Trophoblast cell (in vitro differentiated cells and primary cell): ENCODE results near the gene ERG.

Experiments
- DNase-seq, 2 donors: peaks; one replicate each; pipeline ENCODE4 v3.0.0-alpha.2; 2016
- H2AFZ ChIP-seq: 2 replicates; pipeline ENCODE4 v1.6.1; 2013; ENCODE audit warnings: low read length, moderate library complexity, mild to moderate bottlenecking; ENCODE audit not compliant: insufficient read depth, poor library complexity
- H2AK5ac ChIP-seq: 2 replicates; pipeline ENCODE4 v1.6.1; 2013; ENCODE audit warnings: mild to moderate bottlenecking, low read length
- H2BK120ac ChIP-seq: 2 replicates; pipeline ENCODE4 v1.6.1; 2013; ENCODE audit warnings: low read length, mild to moderate bottlenecking, moderate library complexity; ENCODE audit not compliant: insufficient read depth, poor library complexity
- H2BK12ac ChIP-seq: 2 replicates; pipeline ENCODE4 v1.6.1; 2013; ENCODE audit warnings: mild to moderate bottlenecking, low read length, moderate library complexity
- H2BK5ac ChIP-seq: 2 replicates; pipeline ENCODE4 v1.6.1; 2013; ENCODE audit warnings: low read length, low read depth, moderate library complexity, mild to moderate bottlenecking; ENCODE audit not compliant: poor library complexity
- H3K14ac ChIP-seq: 2 replicates; pipeline ENCODE4 v1.6.1; 2013; ENCODE audit warnings: mild to moderate bottlenecking, low read length
- H3K18ac ChIP-seq: 2 replicates; pipeline ENCODE4 v1.6.1; 2013; ENCODE audit warnings: mild to moderate bottlenecking, low read length
- H3K23ac ChIP-seq: 2 replicates; pipeline ENCODE4 v1.6.1; 2013; ENCODE audit warnings: low read length
- H3K27ac ChIP-seq: 2 replicates; pipeline ENCODE4 v1.5.1; 2013; ENCODE audit warnings: low read depth, mild to moderate bottlenecking, inconsistent platforms, low read length, moderate library complexity
- H3K27me3 ChIP-seq: 2 replicates; pipeline ENCODE4 v1.6.1; 2013; ENCODE audit warnings: inconsistent platforms, mild to moderate bottlenecking, low read length, moderate library complexity; ENCODE audit not compliant: insufficient read depth
- H3K36me3 ChIP-seq, 2 experiments: 1 replicate in 1 of 2; 2 replicates in 1 of 2; pipeline ENCODE4 v1.6.1; 2013; ENCODE audit warnings: low read length in 2 of 2, mild to moderate bottlenecking in 2 of 2, moderate library complexity in 1 of 2; ENCODE audit not compliant: insufficient read depth in 2 of 2, control insufficient read depth in 1 of 2
- H3K4ac ChIP-seq: 2 replicates; pipeline ENCODE4 v1.6.1; 2013; ENCODE audit warnings: low read depth, mild to moderate bottlenecking, low read length, moderate library complexity
- H3K4me1 ChIP-seq, 2 experiments: 1 replicate in 1 of 2; 2 replicates in 1 of 2; pipeline ENCODE4 v1.6.1; 2013; ENCODE audit warnings: low read length in 2 of 2, mild to moderate bottlenecking in 2 of 2, moderate library complexity in 1 of 2; ENCODE audit not compliant: insufficient read depth in 2 of 2, control insufficient read depth in 1 of 2
- H3K4me2 ChIP-seq: 2 replicates; pipeline ENCODE4 v1.6.1; 2013; ENCODE audit warnings: inconsistent platforms, mild to moderate bottlenecking, low read length, moderate library complexity
- H3K4me3 ChIP-seq: 2 replicates; pipeline ENCODE4 v1.5.1; 2013; ENCODE audit warnings: mild to moderate bottlenecking, low read depth, low read length, inconsistent platforms
- H3K79me1 ChIP-seq: one replicate; pipeline ENCODE4 v1.6.1; 2013; ENCODE audit warnings: low read length
- H3K79me2 ChIP-seq: 2 replicates; pipeline ENCODE4 v1.6.1; 2013; ENCODE audit warnings: low read length, mild to moderate bottlenecking; ENCODE audit not compliant: control insufficient read depth, insufficient read depth, poor library complexity
- H3K9ac ChIP-seq: 2 replicates; pipeline ENCODE4 v1.6.1; 2013; ENCODE audit warnings: mild to moderate bottlenecking, low read length
- H3K9me3 ChIP-seq: 2 replicates; pipeline ENCODE4 v1.6.1; 2013; ENCODE audit warnings: low read depth, mild to moderate bottlenecking, control low read depth, inconsistent platforms, low read length; ENCODE audit not compliant: insufficient read depth
- H4K12ac ChIP-seq: 2 replicates; pipeline ENCODE4 v1.6.1; 2013; ENCODE audit warnings: low read depth, mild to moderate bottlenecking, low read length, moderate library complexity
- H4K8ac ChIP-seq: 2 replicates; pipeline ENCODE4 v1.6.1; 2013; ENCODE audit warnings: low read depth, mild to moderate bottlenecking, low read length, moderate library complexity
- H4K91ac ChIP-seq: one replicate; pipeline ENCODE4 v1.6.1; 2013; ENCODE audit warnings: low read depth, mild to moderate bottlenecking, low read length, moderate library complexity
- WGBS: extraction: QIAGEN DNeasy Blood & Tissue Kit; methylation state at CpG from one replicate; pipeline ENCODE4 v1.1.7; 2013; ENCODE audit warnings: missing lambda C conversion rate; ENCODE audit not compliant: insufficient read length, insufficient coverage; ENCODE audit errors: extremely low coverage; 5-methylcytosine and 5-hydroxymethylcytosine counted together

ERG gene

GRCh38 chr21:38429011-38429410, 69.3 kb downstream of the ERG start:
- H3K14ac ChIP-seq = no peak overlapping the region
- no peak overlapping the region for H3K27ac ChIP-seq
- no peak overlapping the region for H4K8ac ChIP-seq
- H3K4ac ChIP-seq = no peak overlapping the region
- no peaks in the 10 kb centered on the region for H3K27me3 ChIP-seq
- no peak overlapping the region for H3K4me3 ChIP-seq
- no peak overlapping the region for H4K91ac ChIP-seq
- no peak overlapping the region for H4K12ac ChIP-seq
- H3K79me1 ChIP-seq = no peaks in the 10 kb centered on the region
- H2BK12ac ChIP-seq = no peak overlapping the region
- no peaks in the 10 kb centered on the region for H3K79me2 ChIP-seq
- H3K23ac ChIP-seq = no peak overlapping the region
- H3K4me1 ChIP-seq = no peaks in the 10 kb centered on the region
- H2AFZ ChIP-seq = no peak overlapping the region
- H2BK5ac ChIP-seq = no peak overlapping the region
- no peak overlapping the region for H2BK120ac ChIP-seq
- no peaks in the 10 kb centered on the region for H3K9me3 ChIP-seq
- no peak for DNase-seq
- no peak overlapping the region for H3K18ac ChIP-seq
- H2AK5ac ChIP-seq = no peak overlapping the region
- no peak overlapping the region for H3K9ac ChIP-seq
- H3K36me3 ChIP-seq = no peaks in the 10 kb centered on the region
- no peak overlapping the region for H3K4me2 ChIP-seq
- WGBS = no CpG with 5 or more reads among the region's 2 CpGs

- Histone ChIP-seq H3K79me1 (no peaks in the 10 kb centered on the region), H3K9me3 (no peaks in the 10 kb centered on the region), H3K9ac (no peak overlapping the region), H4K8ac (no peak overlapping the region), H3K23ac (no peak overlapping the region), H3K4me1 (no peaks in the 10 kb centered on the region), H4K12ac (no peak overlapping the region), H3K36me3 (no peaks in the 10 kb centered on the region), H3K14ac (no peak overlapping the region), H3K27me3 (no peaks in the 10 kb centered on the region), H3K4me3 (no peak overlapping the region), H2AFZ (no peak overlapping the region), H3K4ac (no peak overlapping the region), H2AK5ac (no peak overlapping the region), H2BK12ac (no peak overlapping the region), H2BK5ac (no peak overlapping the region), H3K4me2 (no peak overlapping the region), H4K91ac (no peak overlapping the region), H3K18ac (no peak overlapping the region), H2BK120ac (no peak overlapping the region), H3K27ac (no peak overlapping the region), H3K79me2 (no peaks in the 10 kb centered on the region)
- WGBS = no CpG with 5 or more reads among the region's 7 CpGs
- DNase-seq = no peak
Measured at GRCh38 chr21:38428211-38428610, 70.1 kb downstream of the ERG start.

GRCh38 chr21:38424305-38425019, 73.8 kb downstream of the ERG start:
- no peak overlapping the region for H3K27ac ChIP-seq
- no peaks in the 10 kb centered on the region for H3K79me2 ChIP-seq
- H3K79me1 ChIP-seq = no peaks in the 10 kb centered on the region
- H3K14ac ChIP-seq = no peak overlapping the region
- H3K23ac ChIP-seq = no peak overlapping the region
- no peak overlapping the region for H3K4me2 ChIP-seq
- H3K4me3 ChIP-seq = no peak overlapping the region
- no peaks in the 10 kb centered on the region for H3K9me3 ChIP-seq
- no peak overlapping the region for H3K4ac ChIP-seq
- no peaks in the 10 kb centered on the region for H3K36me3 ChIP-seq
- H2BK12ac ChIP-seq = no peak overlapping the region
- no peaks in the 10 kb centered on the region for H3K4me1 ChIP-seq
- no peak overlapping the region for H4K12ac ChIP-seq
- H3K18ac ChIP-seq = no peak overlapping the region
- H4K91ac ChIP-seq = no peak overlapping the region
- no peak overlapping the region for H2BK120ac ChIP-seq
- no peak overlapping the region for H4K8ac ChIP-seq
- no peak overlapping the region for H3K9ac ChIP-seq
- H2BK5ac ChIP-seq = no peak overlapping the region
- WGBS = no CpG with 5 or more reads among the region's 11 CpGs
- H3K27me3 ChIP-seq = no peaks in the 10 kb centered on the region
- DNase-seq = no peak
- H2AK5ac ChIP-seq = no peak overlapping the region
- H2AFZ ChIP-seq = no peak overlapping the region

GRCh38 chr21:38422082-38422481, 76.2 kb downstream of the ERG start:
- DNase-seq = no peak
- Histone ChIP-seq H3K27me3 (no peaks in the 10 kb centered on the region), H3K9me3 (no peaks in the 10 kb centered on the region), H3K23ac (no peak overlapping the region), H2AFZ (no peak overlapping the region), H3K4me2 (no peak overlapping the region), H3K79me2 (no peaks in the 10 kb centered on the region), H4K91ac (no peak overlapping the region), H3K4me3 (no peak overlapping the region), H2BK120ac (no peak overlapping the region), H3K36me3 (no peaks in the 10 kb centered on the region), H2AK5ac (no peak overlapping the region), H2BK12ac (no peak overlapping the region), H3K27ac (no peak overlapping the region), H3K14ac (no peak overlapping the region), H4K12ac (no peak overlapping the region), H3K9ac (no peak overlapping the region), H2BK5ac (no peak overlapping the region), H4K8ac (no peak overlapping the region), H3K79me1 (no peaks in the 10 kb centered on the region), H3K4me1 (no peaks in the 10 kb centered on the region), H3K4ac (no peak overlapping the region), H3K18ac (no peak overlapping the region)
- no CpG with 5 or more reads among the region's 5 CpGs for WGBS
